Liver (tissue), 9 donors: ENCODE results near the gene CD79B. TPM values are rescaled to one million over a fixed set of nuclear protein-coding genes. Genes with fewer than 3 reads are reported as not detected.

ENCODE experiments used
- DNase-seq: peaks from one replicate; pipeline ENCODE4 v3.0.0-alpha.2; 2017; ENCODE audit warnings: low spot score
- H3K27ac ChIP-seq, 2 donors: one replicate each; pipeline ENCODE4 v1.7.0; 2013; ENCODE audit warnings: inconsistent platforms in 2 of 2, low read length in 2 of 2, control low read depth in 1 of 2, low read depth in 1 of 2, mild to moderate bottlenecking in 1 of 2
- H3K27me3 ChIP-seq, 4 donors: one replicate each; pipeline versions ENCODE4 v1.6.1 to v1.7.0; 2013; ENCODE audit warnings: low read length in 3 of 4, inconsistent platforms in 1 of 4, mild to moderate bottlenecking in 1 of 4, moderate library complexity in 1 of 4; ENCODE audit not compliant: control insufficient read depth in 4 of 4, insufficient read depth in 4 of 4
- H3K36me3 ChIP-seq, 4 donors: one replicate each; pipeline versions ENCODE4 v1.6.1 to v1.7.0; 2013; ENCODE audit warnings: low read length in 3 of 4, mild to moderate bottlenecking in 3 of 4, low read depth in 1 of 4, moderate library complexity in 1 of 4; ENCODE audit not compliant: control insufficient read depth in 4 of 4, insufficient read depth in 3 of 4
- H3K4me1 ChIP-seq, 4 donors: one replicate each; pipeline versions ENCODE4 v1.6.1 to v1.7.0; 2013; ENCODE audit warnings: low read length in 3 of 4, mild to moderate bottlenecking in 3 of 4, moderate library complexity in 1 of 4; ENCODE audit not compliant: control insufficient read depth in 4 of 4, insufficient read depth in 4 of 4
- H3K4me3 ChIP-seq, 3 donors: one replicate each; pipeline versions ENCODE4 v1.6.1 to v1.7.0; 2013; ENCODE audit warnings: low read length in 3 of 3, control low read depth in 1 of 3, low read depth in 1 of 3, mild to moderate bottlenecking in 1 of 3
- H3K9ac ChIP-seq, 2 donors: one replicate each; pipeline ENCODE4 v1.7.0; 2013; ENCODE audit warnings: low read length in 2 of 2, mild to moderate bottlenecking in 2 of 2, moderate library complexity in 2 of 2, control low read depth in 1 of 2, low read depth in 1 of 2
- H3K9me3 ChIP-seq, 4 donors: one replicate each; pipeline versions ENCODE4 v1.6.1 to v1.7.0; 2013; ENCODE audit warnings: low read length in 3 of 4; ENCODE audit not compliant: control insufficient read depth in 4 of 4
- CTCF ChIP-seq: fragments of 150-350 bp; IDR thresholded peaks from 2 replicates; pipeline ENCODE4 v1.5.1; 2017; ENCODE audit warnings: improper control_type of control experiment, low read depth, low read length; ENCODE audit not compliant: missing input control
- EGR1 ChIP-seq, 2 donors: IDR thresholded peaks; 2 replicates each; pipeline ENCODE4 v1.6.1; 2016 to 2018; ENCODE audit warnings: antibody characterized with exemption in 2 of 2, low read depth in 2 of 2
- FOXA1 ChIP-seq: IDR thresholded peaks from 2 replicates; pipeline ENCODE4 v1.6.1; 2016; ENCODE audit warnings: antibody characterized with exemption
- FOXA2 ChIP-seq: IDR thresholded peaks from 2 replicates; pipeline ENCODE4 v1.6.1; 2016; ENCODE audit warnings: antibody characterized with exemption
- GABPA ChIP-seq, 2 donors: IDR thresholded peaks in 1 of 2; conservative IDR thresholded peaks in 1 of 2; 2 replicates each; pipeline ENCODE4 v1.6.1; 2016; ENCODE audit warnings: antibody characterized with exemption in 2 of 2, mild to moderate bottlenecking in 1 of 2, moderate library complexity in 1 of 2
- HNF4A ChIP-seq, 2 donors: conservative IDR thresholded peaks; 2 replicates each; pipeline ENCODE4 v1.6.1; 2016; ENCODE audit warnings: antibody characterized with exemption in 2 of 2, mild to moderate bottlenecking in 2 of 2
- HNF4G ChIP-seq: IDR thresholded peaks from 2 replicates; pipeline ENCODE4 v1.6.1; 2016; ENCODE audit warnings: antibody characterized with exemption
- JUND ChIP-seq, 2 donors: IDR thresholded peaks; 2 replicates each; pipeline ENCODE4 v1.6.1; 2016; ENCODE audit warnings: antibody characterized with exemption in 2 of 2
- NR2F2 ChIP-seq: IDR thresholded peaks from 2 replicates; pipeline ENCODE4 v1.6.1; 2016; ENCODE audit warnings: antibody characterized with exemption
- RAD21 ChIP-seq, 2 donors: IDR thresholded peaks; 2 replicates each; pipeline ENCODE4 v1.6.1; 2016; ENCODE audit warnings: antibody characterized with exemption in 2 of 2, mild to moderate bottlenecking in 2 of 2
- SP1 ChIP-seq: IDR thresholded peaks from 2 replicates; pipeline ENCODE4 v1.6.1; 2018; ENCODE audit warnings: antibody characterized with exemption, mild to moderate bottlenecking
- TAF1 ChIP-seq: conservative IDR thresholded peaks from 2 replicates; pipeline ENCODE4 v1.6.1; 2016; ENCODE audit warnings: antibody characterized with exemption, mild to moderate bottlenecking
- YY1 ChIP-seq: IDR thresholded peaks from 2 replicates; pipeline ENCODE4 v1.6.1; 2016; ENCODE audit warnings: antibody characterized with exemption, mild to moderate bottlenecking
- ZBTB33 ChIP-seq: IDR thresholded peaks from 2 replicates; pipeline ENCODE4 v1.6.1; 2016; ENCODE audit warnings: antibody characterized with exemption
- WGBS: extraction: QIAGEN DNeasy Blood & Tissue Kit; methylation state at CpG from one replicate; pipeline ENCODE4 v1.1.7; 2013; 5-methylcytosine and 5-hydroxymethylcytosine counted together
- polyA plus RNA-seq, 2 donors: library from polyadenylated mRNA; stranded (reverse) in 1 of 2; unstranded in 1 of 2; fragments of 200-250 nt in 1 of 2; fragments of >200 nt in 1 of 2; fragmentation: Nextera tagmentation in 1 of 2; extraction: Ambion mirVana in 1 of 2; gene quantifications; one replicate each; pipeline versions ENCODE4 v1.2.1 to v1.2.3, GENCODE V29; 2013 to 2015
- total RNA-seq, 2 donors: library from RNA; depleted of rRNA; stranded (reverse); fragments of >200 nt; gene quantifications; one replicate each; pipeline ENCODE4 v1.2.3, GENCODE V29; 2014
- TF ChIP-seq, protein P1 (sequence below): IDR thresholded peaks from 2 replicates; pipeline ENCODE4 v1.6.1; 2016; ENCODE audit warnings: antibody characterized with exemption, mild to moderate bottlenecking
- donor health status: healthy.
- donor health status: healthy.
- donor health status: healthy.
- donor health status: healthy.
- donor health status: healthy.

CD79B gene
- total and polyA plus RNA-seq, 4 donors, result 1.3 to 6.5 (median 3.5) TPM

GRCh38 chr17:63973930-63974593, 41.9 kb upstream of the CD79B start (continued):
- TF ChIP-seq FOXA2, result no peak

DNA sequence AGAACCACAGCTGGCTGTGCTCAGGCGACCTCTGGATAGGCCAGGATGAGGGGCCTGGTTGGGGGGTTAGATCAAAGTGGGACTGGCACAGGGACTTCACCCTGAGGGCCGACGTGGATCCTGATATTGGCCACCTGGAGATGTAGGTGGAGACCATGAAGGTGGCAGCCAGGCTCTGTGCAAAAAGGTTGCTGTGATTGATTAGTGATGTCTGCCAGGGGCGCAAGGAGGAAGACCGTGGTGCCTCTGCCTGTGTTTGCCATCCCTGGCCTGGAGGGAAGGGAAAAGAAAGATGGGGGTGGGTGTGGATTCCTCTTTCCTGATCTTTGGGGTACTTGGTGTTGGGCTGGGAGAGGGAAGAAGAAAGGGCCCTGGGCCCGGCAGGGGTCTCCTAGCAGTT, 41.1 kb upstream of the CD79B start:
- Histone ChIP-seq H3K27ac (no peak overlapping the region), H3K4me3 (no peak overlapping the region), H3K9ac (no peak overlapping the region), H3K27me3 (no peaks in the 10 kb centered on the region), H3K36me3 (no peaks in the 10 kb centered on the region), H3K9me3 (no peaks in the 10 kb centered on the region), H3K4me1 (no peaks in the 10 kb centered on the region)
- no peak for DNase-seq
- 93% methylated on average over 6 of the region's 6 CpGs for WGBS
- TF ChIP-seq NR2F2 (no peak), YY1 (no peak), CTCF (no peak), EGR1 (IDR thresholded peaks at IDR 0.05; ENCODE audit: low read depth in 2 of 2) (no peak), SP1 (no peak), ZBTB33 (no peak), FOXA2 (no peak), FOXA1 (no peak), TAF1 (no peak), HNF4A (conservative IDR thresholded peaks at IDR 0.05) (no peak), HNF4G (no peak), GABPA (IDR thresholded peaks at IDR 0.05 in 1 of 2, conservative IDR thresholded peaks at IDR 0.05 in 1 of 2) (no peak), RAD21 (IDR thresholded peaks at IDR 0.05) (no peak), JUND (IDR thresholded peaks at IDR 0.05) (no peak)
- TF ChIP-seq, protein P1, sequence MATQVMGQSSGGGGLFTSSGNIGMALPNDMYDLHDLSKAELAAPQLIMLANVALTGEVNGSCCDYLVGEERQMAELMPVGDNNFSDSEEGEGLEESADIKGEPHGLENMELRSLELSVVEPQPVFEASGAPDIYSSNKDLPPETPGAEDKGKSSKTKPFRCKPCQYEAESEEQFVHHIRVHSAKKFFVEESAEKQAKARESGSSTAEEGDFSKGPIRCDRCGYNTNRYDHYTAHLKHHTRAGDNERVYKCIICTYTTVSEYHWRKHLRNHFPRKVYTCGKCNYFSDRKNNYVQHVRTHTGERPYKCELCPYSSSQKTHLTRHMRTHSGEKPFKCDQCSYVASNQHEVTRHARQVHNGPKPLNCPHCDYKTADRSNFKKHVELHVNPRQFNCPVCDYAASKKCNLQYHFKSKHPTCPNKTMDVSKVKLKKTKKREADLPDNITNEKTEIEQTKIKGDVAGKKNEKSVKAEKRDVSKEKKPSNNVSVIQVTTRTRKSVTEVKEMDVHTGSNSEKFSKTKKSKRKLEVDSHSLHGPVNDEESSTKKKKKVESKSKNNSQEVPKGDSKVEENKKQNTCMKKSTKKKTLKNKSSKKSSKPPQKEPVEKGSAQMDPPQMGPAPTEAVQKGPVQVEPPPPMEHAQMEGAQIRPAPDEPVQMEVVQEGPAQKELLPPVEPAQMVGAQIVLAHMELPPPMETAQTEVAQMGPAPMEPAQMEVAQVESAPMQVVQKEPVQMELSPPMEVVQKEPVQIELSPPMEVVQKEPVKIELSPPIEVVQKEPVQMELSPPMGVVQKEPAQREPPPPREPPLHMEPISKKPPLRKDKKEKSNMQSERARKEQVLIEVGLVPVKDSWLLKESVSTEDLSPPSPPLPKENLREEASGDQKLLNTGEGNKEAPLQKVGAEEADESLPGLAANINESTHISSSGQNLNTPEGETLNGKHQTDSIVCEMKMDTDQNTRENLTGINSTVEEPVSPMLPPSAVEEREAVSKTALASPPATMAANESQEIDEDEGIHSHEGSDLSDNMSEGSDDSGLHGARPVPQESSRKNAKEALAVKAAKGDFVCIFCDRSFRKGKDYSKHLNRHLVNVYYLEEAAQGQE, result no peak
